Endothelial cell of umbilical vein (primary cell): Measurements from ENCODE around the gene KCNMA1.

Experiments used
- EZH2 ChIP-seq: IDR thresholded peaks from 2 replicates; pipeline ENCODE4 v1.6.1; 2012; ENCODE audit warnings: borderline replicate concordance, low read depth, mild to moderate bottlenecking, moderate library complexity, low read length, inconsistent platforms; ENCODE audit not compliant: severe bottlenecking
- POLR2AphosphoS5 ChIP-seq: IDR thresholded peaks from 2 replicates; pipeline ENCODE4 v1.6.1; 2012; ENCODE audit warnings: low read depth, mild to moderate bottlenecking, control low read depth, low read length, moderate library complexity; ENCODE audit not compliant: insufficient read depth

GRCh38 chr10:77586719-77587415 is 50.7 kb downstream of the KCNMA1 start:
- no peak for TF ChIP-seq POLR2AphosphoS5
- TF ChIP-seq EZH2 = no peak
